WERI-Rb-1 (cell line): ENCODE results near the gene TMEM229B.
A peak's percentile ranks its signal among the peaks of the same experiment; 100 is the strongest.

Source experiments
- DNase-seq: peaks from one replicate; pipeline ENCODE4 v3.0.0-alpha.2; 2020
- H3K27ac ChIP-seq: fragments of 250-450 bp; sonication (Bioruptor Pico); 2 replicates; pipeline ENCODE4 v1.5.1; 2020; ENCODE audit warnings: mild to moderate bottlenecking, moderate library complexity
- H3K27me3 ChIP-seq: fragments of 250-450 bp; sonication (Bioruptor Pico); 2 replicates; pipeline ENCODE4 v1.5.1; 2021; ENCODE audit warnings: mild to moderate bottlenecking, low read depth, moderate library complexity; ENCODE audit not compliant: insufficient read depth, severe bottlenecking
- H3K36me3 ChIP-seq: fragments of 250-450 bp; sonication (Bioruptor Pico); 2 replicates; pipeline ENCODE4 v1.5.1; 2020; ENCODE audit warnings: mild to moderate bottlenecking, moderate library complexity
- H3K4me3 ChIP-seq: 2 replicates; pipeline ENCODE4 v1.5.1; 2011; ENCODE audit warnings: low read depth, mild to moderate bottlenecking, control low read depth, low read length
- H3K9me3 ChIP-seq: fragments of 250-450 bp; sonication (Bioruptor Pico); 2 replicates; pipeline ENCODE4 v1.5.1; 2021; ENCODE audit warnings: mild to moderate bottlenecking, moderate library complexity; ENCODE audit not compliant: severe bottlenecking
- TF ChIP-seq, protein P1 (sequence below): IDR thresholded peaks from 2 replicates; pipeline ENCODE4 v1.5.1; 2011; ENCODE audit warnings: low read depth, mild to moderate bottlenecking, control low read depth, inconsistent platforms, low read length

TMEM229B gene

GRCh38 chr14:67497716-67498115 lies 9.2 kb upstream of the TMEM229B start:
- Histone ChIP-seq H3K36me3 (no peaks in the 10 kb centered on the region), H3K9me3 (peaks cover 15% of the 10 kb centered on the region), H3K27ac (no peak overlapping the region), H3K27me3 (no peaks in the 10 kb centered on the region), H3K4me3 (no peak overlapping the region)
- TF ChIP-seq, protein P1, sequence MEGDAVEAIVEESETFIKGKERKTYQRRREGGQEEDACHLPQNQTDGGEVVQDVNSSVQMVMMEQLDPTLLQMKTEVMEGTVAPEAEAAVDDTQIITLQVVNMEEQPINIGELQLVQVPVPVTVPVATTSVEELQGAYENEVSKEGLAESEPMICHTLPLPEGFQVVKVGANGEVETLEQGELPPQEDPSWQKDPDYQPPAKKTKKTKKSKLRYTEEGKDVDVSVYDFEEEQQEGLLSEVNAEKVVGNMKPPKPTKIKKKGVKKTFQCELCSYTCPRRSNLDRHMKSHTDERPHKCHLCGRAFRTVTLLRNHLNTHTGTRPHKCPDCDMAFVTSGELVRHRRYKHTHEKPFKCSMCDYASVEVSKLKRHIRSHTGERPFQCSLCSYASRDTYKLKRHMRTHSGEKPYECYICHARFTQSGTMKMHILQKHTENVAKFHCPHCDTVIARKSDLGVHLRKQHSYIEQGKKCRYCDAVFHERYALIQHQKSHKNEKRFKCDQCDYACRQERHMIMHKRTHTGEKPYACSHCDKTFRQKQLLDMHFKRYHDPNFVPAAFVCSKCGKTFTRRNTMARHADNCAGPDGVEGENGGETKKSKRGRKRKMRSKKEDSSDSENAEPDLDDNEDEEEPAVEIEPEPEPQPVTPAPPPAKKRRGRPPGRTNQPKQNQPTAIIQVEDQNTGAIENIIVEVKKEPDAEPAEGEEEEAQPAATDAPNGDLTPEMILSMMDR, result no peak
- DNase-seq, result no peak

DNA sequence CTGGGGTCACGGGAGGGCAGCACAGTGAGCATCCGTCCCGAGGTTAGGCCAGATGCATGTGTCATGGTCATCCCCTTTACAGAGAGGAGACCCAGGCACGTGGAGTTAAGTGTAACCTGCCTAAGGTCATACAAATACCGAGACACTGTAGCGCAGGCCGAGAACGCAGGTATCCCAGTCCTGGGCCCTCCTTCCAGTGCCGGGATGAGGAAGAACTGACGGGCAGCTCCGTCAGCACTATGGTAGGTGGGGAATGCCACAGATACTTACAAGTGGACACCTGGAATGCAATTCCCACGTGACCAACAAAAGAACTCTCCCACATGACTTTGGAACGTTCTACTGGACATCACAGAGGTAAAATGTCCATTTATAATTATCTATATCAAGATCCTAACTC lies 8.7 kb upstream of the TMEM229B start:
- no peak overlapping the region for H3K4me3 ChIP-seq
- no peak for DNase-seq
- no peak overlapping the region for H3K27ac ChIP-seq
- no peaks in the 10 kb centered on the region for H3K36me3 ChIP-seq
- H3K9me3 ChIP-seq, result peaks cover 15% of the 10 kb centered on the region
- H3K27me3 ChIP-seq, result no peaks in the 10 kb centered on the region
- TF ChIP-seq, protein P1, result no peak

GRCh38 chr14:67495827-67496226 lies 7.3 kb upstream of the TMEM229B start:
- Histone ChIP-seq H3K9me3 (peaks cover 15% of the 10 kb centered on the region), H3K27ac (no peak overlapping the region), H3K27me3 (no peaks in the 10 kb centered on the region), H3K4me3 (no peak overlapping the region), H3K36me3 (no peaks in the 10 kb centered on the region)
- no peak for DNase-seq
- TF ChIP-seq, protein P1, result no peak

GRCh38 chr14:67493092-67493717 lies 4.7 kb upstream of the TMEM229B start:
- H3K27ac ChIP-seq, result no peak overlapping the region; the same call in 1 of the 2 replicates
- H3K4me3 ChIP-seq, result no peak overlapping the region
- TF ChIP-seq, protein P1, result no peak
- peaks cover 15% of the 10 kb centered on the region for H3K9me3 ChIP-seq
- no peaks in the 10 kb centered on the region for H3K27me3 ChIP-seq
- no peaks in the 10 kb centered on the region for H3K36me3 ChIP-seq
- DNase-seq, result no peak

GRCh38 chr14:67492538-67492937 lies 4.0 kb upstream of the TMEM229B start:
- H3K4me3 ChIP-seq, result no peak overlapping the region
- peak overlapping the region; percentile 51 for H3K27ac ChIP-seq
- TF ChIP-seq, protein P1, result no peak
- H3K36me3 ChIP-seq, result no peaks in the 10 kb centered on the region
- DNase-seq, result no peak
- peaks cover 15% of the 10 kb centered on the region for H3K9me3 ChIP-seq
- no peaks in the 10 kb centered on the region for H3K27me3 ChIP-seq
